HG02840 (cell line): ENCODE measurements around the gene KIAA0232.
"Not testable (repeated sequence)": the region's sequence is repeated elsewhere in the genome, so short reads cannot be mapped to it uniquely, and the experiment has no call there.

Source experiments
- ATAC-seq: cut with Tn5 transposase; IDR thresholded peaks from one replicate; pipeline ENCODE4 v1.9.1; 2021; ENCODE audit warnings: mild to moderate bottlenecking, moderate library complexity, moderate number of reproducible peaks; ENCODE audit not compliant: unreplicated experiment, low FRiP score

The KIAA0232 gene

DNA sequence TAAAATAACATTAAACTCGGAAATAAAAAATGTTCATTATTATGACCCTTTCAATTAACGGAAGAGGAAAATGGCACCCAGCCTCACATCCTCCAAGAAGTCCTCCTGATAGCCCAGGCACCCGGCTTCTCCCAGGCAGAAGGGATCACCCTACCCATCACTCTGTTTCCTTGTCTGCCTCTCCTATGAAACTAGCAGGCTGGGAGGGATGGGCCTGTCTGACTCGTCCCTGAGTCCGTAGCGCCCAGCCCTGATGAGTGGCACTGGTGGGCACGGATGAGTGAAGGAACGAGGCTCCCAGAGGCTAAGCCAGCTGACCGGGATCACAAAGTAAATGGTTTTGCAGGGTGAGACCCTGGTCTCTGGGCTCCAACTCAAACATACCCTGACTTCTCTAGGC is 28.6 kb upstream of the KIAA0232 start:
- no peak for ATAC-seq

DNA sequence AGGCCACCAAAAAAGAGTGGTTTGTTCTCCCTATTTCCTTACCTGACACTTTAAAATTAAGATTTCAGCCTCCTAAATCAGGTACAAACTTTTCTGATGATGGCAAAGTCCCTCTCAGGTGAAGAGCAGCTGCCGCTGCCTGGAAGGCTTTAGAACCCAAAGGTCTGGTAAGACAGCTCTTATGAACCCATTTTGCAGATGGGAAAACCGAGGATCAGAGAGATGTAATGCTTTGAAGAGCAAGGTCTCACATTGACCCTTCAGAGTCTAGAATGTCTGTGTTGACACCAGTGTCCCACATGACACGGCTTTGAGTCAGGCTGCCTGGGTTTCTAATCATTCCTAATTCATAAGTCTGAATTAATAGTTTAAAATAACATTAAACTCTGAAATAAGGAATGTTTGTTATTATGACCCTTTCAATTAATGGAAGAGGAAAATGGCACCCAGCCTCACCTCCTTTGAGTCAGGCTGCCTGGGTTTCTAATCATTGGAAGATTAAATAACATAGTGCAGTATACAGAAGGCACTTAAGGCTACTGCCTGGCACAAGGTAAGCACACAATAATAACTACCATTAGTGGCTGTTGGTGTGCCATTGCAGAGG is 27.9 kb upstream of the KIAA0232 start:
- no peak for ATAC-seq

DNA sequence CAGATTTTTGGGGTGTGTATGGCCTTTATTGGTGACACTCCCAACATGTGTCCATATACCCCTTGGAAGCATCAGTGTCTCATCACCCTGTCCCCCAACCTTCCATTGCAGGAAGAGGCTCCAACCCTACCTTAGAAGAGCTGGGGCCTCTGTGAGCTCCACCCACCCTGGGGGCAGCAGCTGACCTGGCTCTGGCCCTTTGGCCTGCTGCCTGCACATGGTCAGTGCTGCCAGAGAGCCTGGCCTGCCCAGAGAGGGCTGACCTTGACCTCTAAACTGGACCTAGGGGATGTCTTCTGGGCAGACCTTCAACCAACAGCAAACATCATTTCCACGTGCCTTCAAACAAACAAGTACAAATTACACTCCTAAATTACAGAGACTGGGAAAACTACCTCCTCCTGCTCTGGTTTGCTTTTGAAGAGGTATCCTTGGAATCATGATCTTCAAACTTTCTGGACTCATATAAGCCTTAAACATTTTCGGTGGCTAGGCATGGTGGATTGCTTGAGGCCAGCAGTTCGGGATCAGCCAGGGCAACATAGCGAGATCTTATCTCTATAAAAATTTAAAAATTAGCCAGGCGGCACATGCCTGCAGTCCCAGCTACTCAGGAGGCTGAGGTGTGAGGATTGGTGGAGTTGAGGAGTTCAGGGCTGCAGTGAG is 27.3 kb upstream of the KIAA0232 start:
- ATAC-seq: no peak

DNA sequence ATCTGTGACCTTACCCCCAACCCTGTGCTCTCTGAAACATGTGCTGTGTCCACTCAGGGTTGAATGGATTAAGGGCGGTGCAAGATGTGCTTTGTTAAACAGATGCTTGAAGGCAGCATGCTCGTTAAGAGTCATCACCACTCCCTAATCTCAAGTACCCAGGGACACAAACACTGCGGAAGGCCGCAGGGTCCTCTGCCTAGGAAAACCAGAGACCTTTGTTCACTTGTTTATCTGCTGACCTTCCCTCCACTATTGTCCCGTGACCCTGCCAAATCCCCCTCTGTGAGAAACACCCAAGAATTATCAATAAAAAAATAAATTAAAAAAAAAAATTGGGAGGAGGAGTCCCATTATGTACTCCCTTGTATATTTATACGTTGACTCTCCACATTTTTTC is 26.2 kb upstream of the KIAA0232 start:
- ATAC-seq: not testable (repeated sequence)

DNA sequence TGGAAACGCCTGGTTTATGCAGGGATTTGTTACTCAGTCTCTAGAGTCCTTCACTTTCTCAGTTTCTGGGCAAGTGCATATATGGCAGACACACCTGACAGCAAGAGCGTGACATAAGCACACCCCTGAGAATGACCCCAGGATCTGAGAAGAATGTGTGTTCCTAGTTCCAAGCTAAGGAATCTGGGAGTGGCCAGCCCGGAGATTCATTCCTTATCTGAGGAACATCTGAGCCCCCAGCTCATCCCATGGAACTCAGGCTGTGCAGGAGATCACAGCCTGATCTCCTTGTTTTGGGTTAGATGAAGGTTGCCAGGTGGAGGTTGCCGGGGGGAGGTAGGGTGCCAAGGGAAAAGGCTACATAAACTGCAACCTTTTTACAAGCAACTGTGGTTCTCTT is 23.8 kb upstream of the KIAA0232 start:
- ATAC-seq: no peak

DNA sequence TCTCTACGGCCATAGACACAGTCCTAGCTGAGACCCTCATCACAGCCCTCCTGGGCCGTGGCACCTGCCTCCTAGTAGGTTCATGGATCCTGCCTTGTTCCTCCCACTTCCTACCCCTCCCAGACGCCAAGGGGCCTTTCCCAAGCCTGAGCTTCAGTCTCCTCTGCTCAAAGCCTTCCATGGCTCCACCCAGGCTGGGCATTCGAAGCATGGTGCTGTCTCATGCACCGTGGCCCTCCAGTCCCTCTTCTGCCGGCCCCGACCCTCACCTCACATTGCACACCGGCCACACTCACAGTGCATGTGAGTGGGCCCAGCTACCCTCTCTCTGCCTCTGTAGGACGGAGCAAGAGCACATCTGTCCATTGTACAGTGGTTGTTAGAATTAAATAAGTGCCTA is 21.7 kb upstream of the KIAA0232 start:
- ATAC-seq: no peak

DNA sequence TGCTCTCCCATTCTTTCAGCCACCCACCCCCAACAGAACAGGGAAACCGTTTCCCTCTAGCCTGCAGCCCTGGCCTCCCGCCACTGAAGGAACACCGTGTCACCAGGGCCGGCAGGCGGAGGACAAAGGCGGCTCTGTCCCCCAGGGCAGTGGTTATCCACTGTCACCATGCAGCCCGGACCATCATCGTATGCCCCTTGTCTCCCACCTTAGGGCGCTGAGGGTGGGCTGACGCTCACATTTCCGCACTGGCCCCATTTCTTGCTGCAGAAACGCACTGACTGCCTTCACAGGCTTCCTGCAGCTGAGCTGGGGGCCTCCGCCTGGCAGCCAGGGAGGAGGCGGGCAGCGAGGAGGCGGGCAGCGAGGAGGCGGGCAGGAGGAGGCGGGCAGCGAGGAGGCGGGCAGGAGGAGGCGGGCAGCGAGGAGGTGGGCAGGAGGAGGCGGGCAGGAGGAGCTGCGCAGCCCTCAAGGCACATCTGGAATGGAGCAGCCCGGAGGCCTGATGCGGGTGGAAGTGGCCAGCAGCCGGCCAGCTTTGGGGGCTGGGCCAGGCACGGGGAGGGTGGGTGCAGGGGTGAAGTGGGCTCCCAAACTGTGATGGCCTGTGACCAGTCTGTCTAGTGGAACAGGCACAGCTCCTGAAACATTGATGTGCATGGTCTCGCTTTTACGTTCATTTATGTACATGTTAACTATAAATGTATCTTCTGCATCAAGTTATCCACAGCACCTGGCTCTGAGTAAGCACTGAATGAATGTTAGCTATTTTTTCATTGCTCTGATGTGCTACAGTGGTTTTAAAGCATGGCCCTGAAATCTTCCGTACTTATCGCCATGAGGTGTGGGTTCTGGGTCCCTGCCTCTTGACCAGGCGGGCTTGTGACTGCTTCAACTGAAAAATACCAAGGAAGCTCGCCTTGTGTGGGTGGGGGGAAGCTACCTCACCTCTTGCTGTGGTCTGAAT is 20.6 kb upstream of the KIAA0232 start:
- no peak for ATAC-seq

DNA sequence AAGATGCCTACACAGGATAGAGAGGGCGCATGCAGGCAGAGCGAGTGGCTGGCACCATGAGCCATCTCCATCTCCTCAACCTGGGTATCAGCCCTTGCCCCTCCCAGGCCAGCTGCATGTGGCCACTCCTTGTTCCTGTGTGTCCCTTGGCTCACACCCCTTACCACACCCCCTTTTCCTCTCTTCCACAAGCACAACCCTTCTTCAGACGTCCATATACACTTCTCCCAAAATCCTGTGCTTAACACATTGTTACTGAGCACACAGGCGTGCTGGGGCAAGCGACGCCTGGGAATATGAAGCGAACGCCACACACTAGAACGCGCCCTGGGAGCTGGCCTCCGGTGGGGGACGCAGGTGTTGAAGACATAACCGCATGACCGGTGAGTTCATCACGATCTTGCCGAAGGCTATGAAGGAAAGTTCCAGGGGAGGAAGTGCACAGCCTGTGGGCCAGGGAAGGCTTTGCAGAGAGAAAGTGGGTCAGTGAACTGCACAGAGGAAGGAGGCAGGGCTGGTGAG is 19.1 kb upstream of the KIAA0232 start:
- no peak for ATAC-seq

DNA sequence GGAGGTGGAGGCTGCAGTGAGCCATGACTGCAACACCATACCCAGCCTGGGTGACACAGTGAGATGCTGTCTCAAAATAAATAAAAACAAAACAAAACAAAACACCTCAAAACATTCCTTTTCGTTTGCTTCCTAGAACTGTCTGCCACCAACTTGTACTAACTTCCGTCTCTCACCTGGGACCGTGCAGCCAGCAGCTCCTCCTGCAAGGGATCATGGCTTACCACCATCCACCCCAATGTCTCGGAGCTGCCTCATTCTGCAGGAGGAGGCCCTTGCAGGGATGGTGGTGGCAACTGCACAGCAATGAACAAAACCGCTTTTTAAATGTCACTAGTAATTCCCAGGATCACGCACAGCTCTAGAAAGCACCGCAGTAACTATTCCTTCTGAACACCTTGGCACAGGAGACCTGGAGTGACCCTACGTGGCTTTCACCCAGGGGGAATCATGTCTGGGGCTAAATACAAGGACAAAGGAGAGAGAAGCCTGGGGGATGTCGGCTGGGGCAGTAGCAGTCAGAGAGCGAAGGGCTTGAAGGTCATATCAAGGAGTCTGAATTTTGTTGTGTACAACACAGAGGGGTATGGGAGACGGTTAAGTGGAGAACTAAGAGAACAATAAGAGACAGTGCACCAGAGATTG is 17.4 kb upstream of the KIAA0232 start:
- no peak for ATAC-seq

DNA sequence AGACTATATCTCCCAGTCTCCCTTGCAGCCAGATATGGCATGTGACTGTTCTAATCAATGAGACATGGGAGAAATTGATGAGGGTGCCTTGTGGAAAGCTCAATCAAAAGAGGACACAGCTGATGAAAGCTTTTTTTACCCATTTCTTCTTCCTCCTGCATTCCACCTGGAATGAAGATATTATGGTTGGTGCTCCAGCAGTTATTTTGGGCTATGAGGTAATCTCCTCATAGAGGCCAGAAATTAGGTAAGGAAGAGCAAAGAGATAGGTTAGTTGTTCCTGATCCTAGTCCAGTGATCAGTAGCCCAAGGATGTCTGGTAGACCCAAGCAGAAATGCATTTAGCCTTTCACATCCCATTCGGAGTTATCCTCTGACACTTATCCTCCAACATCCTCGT is 16.8 kb upstream of the KIAA0232 start:
- no peak for ATAC-seq

DNA sequence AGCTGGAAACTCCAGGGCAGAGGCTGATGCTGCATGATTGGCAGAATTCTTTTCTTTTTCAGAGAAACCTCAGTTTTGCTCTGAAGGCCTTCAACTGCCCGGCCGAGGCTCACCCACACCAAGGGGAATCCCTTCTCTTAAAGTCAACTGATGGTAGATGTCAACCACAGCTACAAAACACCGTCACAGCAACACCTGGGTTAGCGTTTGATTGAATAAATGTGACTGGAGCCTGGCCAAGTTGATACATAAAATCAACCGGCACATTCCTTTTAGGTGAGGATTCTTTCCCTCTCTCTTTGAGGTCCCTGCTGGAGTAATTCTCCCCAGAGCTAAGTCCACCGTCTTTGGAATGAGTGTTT is 15.2 kb upstream of the KIAA0232 start:
- no peak for ATAC-seq

DNA sequence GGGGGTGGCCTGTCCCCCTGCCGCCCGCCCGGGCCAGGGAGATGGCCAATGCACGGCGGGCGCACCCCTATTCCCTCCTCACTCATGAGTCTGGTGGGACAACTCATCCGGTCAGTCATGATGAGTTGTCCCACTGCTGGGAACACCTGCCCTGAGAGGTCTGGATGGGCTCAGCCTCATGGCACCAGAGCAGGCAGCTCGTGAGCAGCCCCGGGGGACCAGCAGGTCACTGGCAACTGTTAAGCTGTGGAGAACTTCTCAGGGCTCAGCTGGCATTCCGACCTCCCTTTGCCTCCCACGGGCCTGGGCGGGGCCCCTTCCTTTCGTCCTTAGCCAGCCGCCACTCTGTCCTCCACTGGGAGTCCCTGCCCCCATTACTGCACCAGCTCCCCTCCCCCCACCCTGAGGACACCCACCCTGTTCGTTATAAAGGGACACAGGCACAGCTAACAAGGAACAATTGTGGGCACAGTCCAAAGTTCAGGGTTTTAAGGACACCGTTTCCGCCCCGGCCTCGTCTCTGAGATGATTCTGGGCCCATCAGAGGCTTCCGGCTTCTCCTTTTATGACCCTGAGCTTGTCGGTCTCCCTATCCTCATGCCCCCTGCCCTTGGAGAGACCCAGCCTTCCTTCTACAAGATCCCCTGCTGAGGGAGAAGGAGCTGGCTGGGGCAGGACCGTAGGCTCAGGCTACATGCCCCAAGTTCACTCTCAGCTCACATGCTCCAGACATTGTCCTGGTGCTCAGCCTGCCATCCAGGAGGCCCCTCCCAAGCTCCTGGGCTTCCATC is 14.6 kb upstream of the KIAA0232 start:
- no peak for ATAC-seq

DNA sequence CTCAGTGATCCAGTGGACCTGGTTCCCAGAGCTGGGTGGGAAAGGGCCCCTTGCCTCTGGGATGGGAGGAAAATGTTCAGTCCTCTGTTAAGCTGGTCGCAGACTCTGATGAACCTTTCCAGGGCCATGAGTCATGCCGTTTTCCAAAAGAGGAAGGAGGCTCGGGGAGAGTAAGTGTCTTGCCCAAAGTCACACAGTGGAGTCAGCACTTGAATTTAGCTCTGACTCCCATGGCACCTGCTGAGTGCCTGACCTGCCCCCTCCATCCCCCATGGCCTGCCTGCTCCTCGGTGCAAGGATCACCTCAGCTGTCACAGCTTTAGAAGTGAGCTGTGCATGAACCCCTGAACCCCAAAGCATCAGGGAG is 14.0 kb upstream of the KIAA0232 start:
- no peak for ATAC-seq

DNA sequence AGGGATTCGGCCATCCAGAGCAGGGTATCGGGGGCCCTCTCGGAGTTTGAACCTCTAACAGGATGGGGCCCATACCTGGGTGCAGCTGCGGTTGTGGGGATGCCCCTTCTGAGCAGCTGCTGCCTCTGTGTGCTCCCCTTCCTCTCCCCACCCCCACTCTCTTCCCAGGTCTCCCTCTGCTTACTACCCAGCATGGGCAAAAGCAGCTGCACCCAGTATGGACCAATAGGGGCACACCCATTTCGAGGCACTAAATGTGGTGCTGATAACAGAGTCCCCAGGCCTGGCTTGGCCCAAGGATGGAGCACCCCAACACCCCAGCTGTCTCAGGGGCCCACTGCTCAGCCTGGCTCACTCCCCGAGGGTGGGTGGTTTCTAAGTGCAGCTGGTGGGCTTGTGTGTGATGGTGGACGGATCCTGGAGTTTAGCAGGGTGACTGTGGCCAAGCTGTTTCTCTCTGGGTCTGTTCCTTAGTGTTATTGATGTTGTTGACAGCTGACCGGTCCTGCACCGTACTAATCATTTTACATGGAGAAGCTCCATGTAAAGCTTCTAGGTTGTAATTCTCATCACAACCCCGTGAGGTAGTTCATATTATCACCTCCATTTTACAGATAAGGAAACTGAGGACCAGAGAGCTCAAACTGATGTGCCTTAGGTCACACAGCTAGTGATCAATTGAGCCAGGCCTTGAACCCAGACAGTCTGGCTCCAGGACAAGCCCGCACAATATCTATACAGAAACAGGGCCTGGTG is 13.1 kb upstream of the KIAA0232 start:
- no peak for ATAC-seq

DNA sequence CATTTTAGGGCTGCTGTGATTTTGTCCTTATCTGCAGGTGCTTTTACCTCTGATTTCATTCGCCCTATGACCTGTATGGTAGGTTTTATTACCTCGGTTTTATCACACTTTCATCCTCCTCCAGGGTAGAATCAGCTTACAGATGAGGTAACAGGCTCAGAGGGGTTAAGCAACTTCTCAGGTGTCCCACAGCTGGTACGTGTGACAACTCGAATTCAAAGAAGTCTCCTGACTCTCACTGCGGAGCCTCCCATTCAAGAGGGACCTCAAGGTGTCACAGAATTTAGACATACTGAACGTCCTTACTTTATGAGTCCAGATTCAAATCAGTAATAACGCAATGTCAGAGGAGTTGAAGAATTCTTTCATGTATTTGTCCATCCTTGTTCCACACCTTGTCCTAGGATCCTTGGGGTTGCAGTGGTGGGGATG is 12.5 kb upstream of the KIAA0232 start:
- ATAC-seq: no peak

DNA sequence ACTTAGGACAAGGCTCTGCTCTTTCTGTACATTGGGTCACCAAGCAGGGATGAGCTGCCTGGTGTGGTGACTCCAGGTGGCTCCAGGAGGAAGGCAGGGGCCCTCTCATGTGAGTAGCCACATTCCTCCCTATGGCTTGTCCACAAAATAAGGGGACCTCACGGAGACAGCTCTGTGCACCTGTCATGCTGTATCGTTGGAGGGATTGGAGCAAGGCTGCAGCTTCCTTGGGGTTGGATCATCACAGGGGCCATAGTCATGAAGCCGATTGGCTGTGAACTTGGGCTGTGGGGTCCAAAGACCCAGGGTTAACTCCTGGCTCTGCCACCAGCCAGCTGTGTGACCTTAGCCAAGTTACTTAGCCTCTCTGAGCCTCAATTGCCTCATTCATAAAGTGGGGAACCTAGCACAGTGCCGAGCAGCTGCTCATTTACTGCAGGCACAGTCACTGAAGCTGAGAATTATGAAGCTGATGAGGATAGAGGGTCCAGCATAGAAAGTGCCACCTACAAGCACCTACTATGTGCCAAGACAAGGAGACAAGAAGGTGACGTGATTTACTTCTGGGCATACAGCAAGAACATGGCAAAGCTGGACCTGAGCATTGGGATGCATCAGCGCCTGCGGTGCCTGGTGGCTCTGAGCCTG is 11.8 kb upstream of the KIAA0232 start:
- no peak for ATAC-seq

DNA sequence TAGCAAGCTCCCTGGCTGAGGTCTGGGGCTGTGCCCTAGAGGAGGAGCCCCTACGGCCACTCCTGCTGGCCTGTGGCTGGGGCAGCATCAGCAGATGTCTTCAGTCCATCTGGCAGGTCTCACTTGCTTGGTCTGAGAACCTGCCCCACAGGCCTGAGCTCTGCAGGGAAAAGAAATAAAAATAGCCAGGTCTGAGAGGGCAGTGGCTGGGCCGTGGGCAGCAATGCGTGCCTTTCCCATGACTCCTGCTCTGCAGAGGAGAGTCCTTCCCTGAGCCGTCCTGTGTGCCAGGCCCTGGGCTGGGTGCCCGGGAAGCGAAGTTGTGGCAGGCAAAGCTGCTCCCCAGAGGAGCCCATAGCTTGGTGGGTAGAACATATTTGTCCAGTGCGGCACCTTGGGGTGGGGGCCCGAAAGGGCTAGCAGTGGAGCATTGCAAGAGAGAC is 11.3 kb upstream of the KIAA0232 start:
- no peak for ATAC-seq

DNA sequence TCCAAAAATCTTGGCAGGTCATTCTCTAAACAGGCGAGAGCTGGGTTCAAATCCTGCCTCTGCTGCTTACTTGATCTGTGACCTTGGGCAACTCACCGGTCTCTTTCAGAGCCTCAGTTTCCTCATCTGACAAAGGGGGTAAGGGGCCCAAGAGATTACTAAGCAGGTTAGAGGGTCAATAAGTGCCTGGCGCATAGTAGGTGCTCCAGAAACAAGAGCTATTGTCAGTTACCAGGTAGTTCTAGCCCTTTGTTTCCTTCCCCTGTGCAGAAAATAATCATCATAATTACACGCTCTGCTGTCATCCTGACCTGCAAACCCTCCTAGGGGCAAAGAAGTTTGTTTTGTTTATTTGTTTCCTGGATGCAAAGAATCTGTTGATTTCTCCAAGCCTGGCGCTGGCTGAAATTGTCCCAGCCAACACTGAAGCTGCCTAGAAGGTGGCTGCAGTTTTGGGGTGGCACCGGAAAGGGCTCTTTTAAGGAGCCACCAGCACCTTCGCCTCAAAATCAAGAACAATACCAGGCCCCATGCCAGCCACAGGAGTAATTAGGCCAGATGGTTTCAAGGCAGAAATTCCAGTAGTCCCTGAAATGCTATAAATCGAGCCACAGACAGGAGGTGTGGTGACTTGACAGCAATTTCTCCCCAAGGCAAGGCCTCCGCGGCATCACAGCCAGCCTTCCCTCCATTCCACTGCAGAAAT is 10.2 kb upstream of the KIAA0232 start:
- no peak for ATAC-seq
